Spleen (tissue), 11 donors: ENCODE measurements around the gene HELZ2. TPM values are rescaled to one million over a fixed set of nuclear protein-coding genes. Genes with fewer than 3 reads are reported as not detected.

Experiments
- DNase-seq: peaks from one replicate; pipeline ENCODE4 v3.0.0-alpha.2; 2020
- H3K27ac ChIP-seq, 8 donors: fragments of 200-600 bp; sonication (generic) in 7 of 8; 1 replicate in 4 of 8; 2 replicates in 4 of 8; pipeline versions ENCODE4 v1.5.0 to v1.8.0; 2016 to 2021; ENCODE audit warnings: inconsistent platforms in 4 of 8, mild to moderate bottlenecking in 4 of 8, moderate library complexity in 1 of 8
- H3K27me3 ChIP-seq, 7 donors: fragments of 200-600 bp; sonication (generic) in 6 of 7; replicated peaks in 1 of 7; 1 replicate in 4 of 7; 2 replicates in 3 of 7; pipeline versions ENCODE4 v1.5.0 to v1.8.0; 2016 to 2021; ENCODE audit warnings: inconsistent platforms in 3 of 7, mild to moderate bottlenecking in 1 of 7
- H3K36me3 ChIP-seq, 6 donors: fragments of 200-600 bp; sonication (generic) in 5 of 6; 1 replicate in 4 of 6; 2 replicates in 2 of 6; pipeline versions ENCODE4 v1.5.0 to v1.8.0; 2016 to 2021; ENCODE audit warnings: inconsistent platforms in 2 of 6
- H3K4me1 ChIP-seq, 6 donors: fragments of 200-600 bp; sonication (generic) in 5 of 6; 1 replicate in 3 of 6; 2 replicates in 3 of 6; pipeline versions ENCODE4 v1.5.0 to v1.8.0; 2016 to 2021; ENCODE audit warnings: inconsistent platforms in 3 of 6
- H3K4me3 ChIP-seq, 8 donors: fragments of 200-600 bp; sonication (generic) in 7 of 8; 1 replicate in 4 of 8; 2 replicates in 4 of 8; pipeline versions ENCODE4 v1.5.0 to v1.8.0; 2016 to 2021; ENCODE audit warnings: inconsistent platforms in 4 of 8, mild to moderate bottlenecking in 4 of 8, moderate library complexity in 2 of 8
- H3K9me3 ChIP-seq, 8 donors: fragments of 200-600 bp; sonication (generic) in 7 of 8; 1 replicate in 4 of 8; 2 replicates in 4 of 8; pipeline versions ENCODE4 v1.5.0 to v1.8.0; 2016 to 2021; ENCODE audit warnings: inconsistent platforms in 4 of 8
- CTCF ChIP-seq, 11 experiments: fragments of 200-600 bp in 7 of 11; fragments of 450-650 bp in 4 of 11; sonication (generic) in 4 of 11; IDR thresholded peaks in 8 of 11; conservative IDR thresholded peaks in 3 of 11; 1 replicate in 7 of 11; 2 replicates in 4 of 11; pipeline versions ENCODE4 v1.4.0 to v1.8.0; 2016 to 2021; ENCODE audit warnings: antibody characterized with exemption in 11 of 11, inconsistent platforms in 4 of 11, mild to moderate bottlenecking in 1 of 11
- POLR2A ChIP-seq, 3 donors: fragments of 450-650 bp; IDR thresholded peaks; one replicate each; pipeline ENCODE4 v1.5.1; 2017; ENCODE audit warnings: antibody characterized with exemption in 3 of 3, mild to moderate bottlenecking in 1 of 3
- POLR2AphosphoS5 ChIP-seq, 3 donors: sonication (generic); formaldehyde crosslinking; IDR thresholded peaks; one replicate each; pipeline ENCODE4 v1.5.1; 2017; ENCODE audit warnings: antibody characterized with exemption in 3 of 3
- WGBS, 5 donors: extraction: QIAGEN DNeasy Blood & Tissue Kit in 3 of 5; methylation state at CpG; one replicate each; pipeline versions ENCODE4 v1.1.5 to v1.1.7; 2013 to 2018; 5-methylcytosine and 5-hydroxymethylcytosine counted together
- intact Hi-C: fragments of 100-400 bp; cut with DNase I; formaldehyde crosslinking; loops from one replicate; pipeline ENCODE4 v1.15.0; 2023; ENCODE audit warnings: low total_unique reads
- polyA plus RNA-seq, 3 donors: library from polyadenylated mRNA; stranded (reverse); fragments of 200-250 nt; gene quantifications; one replicate each; pipeline ENCODE4 v1.2.1, GENCODE V29; 2013
- total RNA-seq, 7 donors: library from RNA; depleted of rRNA in 3 of 7; stranded (reverse); fragments of >200 nt in 3 of 7; fragmentation: NEBNext Ultra II Directional in 4 of 7; extraction: Animal tissue kit (Norgen Biotek cat#: 25700) in 4 of 7; gene quantifications; one replicate each; pipeline versions ENCODE4 v1.1.0 to v1.2.1, GENCODE V29; 2016 to 2021
- donor health status: healthy with polysubstance abuse.
- donor health status: DM: no; HTN: no; CAD: no; lungs with moderate emphysema.
- donor health status: DM: no; HTN: no; CAD: no.
- donor health status: Bipolar disorder and iron deficiency.
- donor health status: healthy.
- donor health status: DM: no; HTN: no; CAD: no.
- donor health status: DM: yes; HTN: yes; CAD: no.

HELZ2 gene
- total and polyA plus RNA-seq, 10 donors, result 4.3 to 120 (median 62.6) TPM

- H3K9me3 ChIP-seq, result no peaks in the 10 kb centered on the region
- WGBS, 5 donors, result 82 to 95% (median 87%) methylated on average over 15 to 29 of the region's 29 CpGs
- TF ChIP-seq POLR2A (IDR thresholded peaks at IDR 0.05) (no peak), CTCF (IDR thresholded peaks at IDR 0.05 in 8 of 11, conservative IDR thresholded peaks at IDR 0.05 in 3 of 11) (no peak), POLR2AphosphoS5 (IDR thresholded peaks at IDR 0.05) (peak in 1 of 3 donors; percentile 7)
- H3K27ac ChIP-seq, result peak overlapping the region in 1 of 8 donors; percentile 88
- H3K36me3 ChIP-seq, result no peaks in the 10 kb centered on the region
- H3K27me3 ChIP-seq, result peaks cover 0 to 8% (median 0%) of the 10 kb centered on the region in 7 donors
- H3K4me1 ChIP-seq, result peaks cover 26 to 90% (median 66%) of the 10 kb centered on the region in 6 donors
- intact Hi-C loops, result loop anchor here (5.0 to 10.0 kb wide), 2 partner anchors 115 to 433 kb away; partner anchors contain the start of genes RTEL1 and STMN3
- DNase-seq, result no peak
- H3K4me3 ChIP-seq, result no peak overlapping the region
Observed at GRCh38 chr20:63539441-63540370, 34.3 kb downstream of the HELZ2 start.

DNA sequence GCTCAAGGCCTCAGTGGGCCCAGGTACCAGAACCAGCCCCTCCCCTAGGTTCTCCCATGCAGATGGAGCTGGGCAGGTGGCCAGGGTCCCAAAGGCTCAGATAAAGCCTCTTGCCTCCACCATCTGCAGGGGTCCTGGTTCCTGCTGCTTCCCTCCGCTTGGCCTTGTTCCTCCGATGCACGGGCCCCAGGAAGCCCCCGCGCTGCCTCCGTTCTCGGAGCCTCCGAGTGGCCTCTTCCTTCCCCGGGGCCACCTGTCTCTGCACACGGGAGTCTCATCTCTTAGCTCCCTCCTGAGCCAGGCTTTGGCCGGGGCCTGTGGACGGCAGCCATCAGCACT, 35.0 kb downstream of the HELZ2 start:
- peak overlapping the region in 5 of 8 donors; percentile 77 to 89 (median 87) for H3K27ac ChIP-seq
- TF ChIP-seq POLR2A (IDR thresholded peaks at IDR 0.05), result no peak
- TF ChIP-seq CTCF (IDR thresholded peaks at IDR 0.05 in 8 of 11, conservative IDR thresholded peaks at IDR 0.05 in 3 of 11), result no peak
- TF ChIP-seq POLR2AphosphoS5 (IDR thresholded peaks at IDR 0.05), result peak in 1 of 3 donors; percentile 7
- DNase-seq, result no peak
- H3K27me3 ChIP-seq, result peaks cover 0 to 10% (median 0%) of the 10 kb centered on the region in 7 donors
- no peak overlapping the region for H3K4me3 ChIP-seq
- intact Hi-C loops, result loop anchor here (5.0 to 10.0 kb wide), 2 partner anchors 116 to 433 kb away; partner anchors contain the start of genes RTEL1 and STMN3
- H3K4me1 ChIP-seq, result peaks cover 26 to 95% (median 69%) of the 10 kb centered on the region in 6 donors
- no peaks in the 10 kb centered on the region for H3K9me3 ChIP-seq
- no peaks in the 10 kb centered on the region for H3K36me3 ChIP-seq
- WGBS, 5 donors, result 47 to 76% (median 66%) methylated on average over 12 of the region's 12 CpGs

GRCh38 chr20:63538204-63539091, 35.6 kb downstream of the HELZ2 start:
- peaks cover 0 to 15% (median 0%) of the 10 kb centered on the region in 7 donors for H3K27me3 ChIP-seq
- H3K4me3 ChIP-seq, result peak overlapping the region in 5 of 8 donors; percentile 36 to 67 (median 41)
- H3K9me3 ChIP-seq, result no peaks in the 10 kb centered on the region
- H3K4me1 ChIP-seq, result peaks cover 25 to 89% (median 69%) of the 10 kb centered on the region in 6 donors
- intact Hi-C loops, result loop anchor here (5.0 to 10.0 kb wide), 2 partner anchors 116 to 434 kb away; partner anchors contain the start of genes RTEL1 and STMN3
- H3K27ac ChIP-seq, result peak overlapping the region in 7 of 8 donors; percentile 74 to 89 (median 87)
- 24 to 47% (median 37%) methylated on average over 18 to 27 of the region's 27 CpGs for WGBS, 5 donors
- TF ChIP-seq POLR2AphosphoS5 (IDR thresholded peaks at IDR 0.05) (no peak), CTCF (IDR thresholded peaks at IDR 0.05 in 8 of 11, conservative IDR thresholded peaks at IDR 0.05 in 3 of 11) (peak in 5 of 11 experiments; percentile 30 to 60 (median 42))
- DNase-seq, result no peak
- no peaks in the 10 kb centered on the region for H3K36me3 ChIP-seq
